ENCODE results near the gene IQCF2. TPM values are rescaled to one million over a fixed set of nuclear protein-coding genes. Genes with fewer than 3 reads are reported as not detected.

Gene IQCF2
- total RNA-seq = not detected

GRCh38 chr3:51860703-51861665 lies at the start of gene IQCF2:
TSS of gene IQCF2 (plus strand) at chr3:51861615. CDS start at chr3:51861667, 52 bp downstream.
- no peak within 1 kb of the TSS for H3K4me3 ChIP-seq
- H3K4me1 ChIP-seq (replicated peaks) = no peaks in the 10 kb centered on the region
- TF ChIP-seq CTCF (IDR thresholded peaks at IDR 0.05) (no peak), POLR2AphosphoS5 (IDR thresholded peaks at IDR 0.05) (no peak), POLR2A (IDR thresholded peaks at IDR 0.05) (no peak)
- no peak within 1 kb of the TSS for H3K27ac ChIP-seq
- no peaks in the 10 kb centered on the region for H3K9me3 ChIP-seq
- intact Hi-C loops (cut with DNase I) = no loop called here
- no peaks in the 10 kb centered on the region for H3K36me3 ChIP-seq
- no peak for DNase-seq (ENCODE audit: low spot score)
- H3K27me3 ChIP-seq (replicated peaks; ENCODE audit: insufficient read depth) = no peaks in the 10 kb centered on the region
- WGBS = 84% methylated on average over 6 of the region's 7 CpGs

GRCh38 chr3:51813539-51813938 lies 47.9 kb upstream of the IQCF2 start:
- WGBS = 57% methylated on average over 6 of the region's 6 CpGs

DNA sequence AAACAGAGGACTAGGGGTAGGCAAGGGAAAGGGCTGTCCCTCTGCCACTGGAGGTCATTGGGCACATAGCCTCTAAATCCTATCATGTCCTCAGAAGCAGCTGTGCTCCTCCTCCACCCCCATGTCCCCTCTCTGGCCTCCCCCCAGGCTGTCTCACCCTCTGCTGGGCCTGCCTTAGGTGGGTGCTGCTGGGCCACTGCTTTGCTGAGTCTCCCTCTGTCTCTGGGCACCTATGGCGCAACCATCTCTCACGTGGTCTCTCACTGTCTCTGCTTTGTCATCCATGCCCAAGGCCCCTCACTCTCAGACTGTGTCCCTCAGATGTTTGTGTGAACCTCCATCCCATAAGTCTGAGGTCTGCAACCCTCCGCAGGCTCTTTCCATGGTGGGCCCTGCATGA lies 47.4 kb upstream of the IQCF2 start:
- WGBS = 91% methylated on average over 3 of the region's 3 CpGs
- intact Hi-C loops (cut with DNase I) = no loop called here
- TF ChIP-seq CTCF (IDR thresholded peaks at IDR 0.05) = no peak
- TF ChIP-seq POLR2AphosphoS5 (IDR thresholded peaks at IDR 0.05) = no peak
- no peak for TF ChIP-seq POLR2A (IDR thresholded peaks at IDR 0.05)
- no peak overlapping the region for H3K4me3 ChIP-seq
- H3K36me3 ChIP-seq = no peaks in the 10 kb centered on the region
- H3K9me3 ChIP-seq = no peaks in the 10 kb centered on the region
- H3K4me1 ChIP-seq (replicated peaks) = no peaks in the 10 kb centered on the region
- no peak for DNase-seq (ENCODE audit: low spot score)
- no peak overlapping the region for H3K27ac ChIP-seq
- no peaks in the 10 kb centered on the region for H3K27me3 ChIP-seq (replicated peaks; ENCODE audit: insufficient read depth)

More at GRCh38 chr3:51813539-51813938, 47.9 kb upstream of the IQCF2 start:
- intact Hi-C loops (cut with DNase I) = no loop called here
- Histone ChIP-seq H3K27ac (no peak overlapping the region), H3K9me3 (no peaks in the 10 kb centered on the region), H3K4me3 (no peak overlapping the region), H3K4me1 (replicated peaks) (no peaks in the 10 kb centered on the region), H3K36me3 (no peaks in the 10 kb centered on the region), H3K27me3 (replicated peaks; ENCODE audit: insufficient read depth) (no peaks in the 10 kb centered on the region)
- no peak for DNase-seq (ENCODE audit: low spot score)
- TF ChIP-seq POLR2AphosphoS5 (IDR thresholded peaks at IDR 0.05) = no peak
- no peak for TF ChIP-seq CTCF (IDR thresholded peaks at IDR 0.05)
- no peak for TF ChIP-seq POLR2A (IDR thresholded peaks at IDR 0.05)

DNA sequence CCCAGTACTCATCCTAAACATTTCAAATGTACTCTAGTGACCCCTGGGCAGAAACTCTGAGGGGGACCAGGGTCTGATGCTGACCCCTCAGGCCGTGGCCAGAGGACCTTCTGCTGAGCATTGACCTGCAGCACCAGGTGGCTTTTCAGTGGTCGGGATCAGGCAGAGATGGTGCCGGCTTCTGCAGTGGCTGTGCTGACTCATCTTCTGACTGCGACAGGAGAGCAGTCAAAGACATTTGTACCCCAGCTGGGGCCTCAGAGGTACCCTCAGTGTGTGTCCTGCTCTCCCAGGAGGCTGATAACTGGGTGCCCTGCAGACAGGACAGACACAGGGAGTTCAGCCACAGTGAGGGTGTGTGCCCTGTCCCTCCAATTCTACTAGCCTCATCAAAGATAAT lies 45.8 kb upstream of the IQCF2 start:
- TF ChIP-seq POLR2A (IDR thresholded peaks at IDR 0.05) (no peak), POLR2AphosphoS5 (IDR thresholded peaks at IDR 0.05) (no peak), CTCF (IDR thresholded peaks at IDR 0.05) (no peak)
- Histone ChIP-seq H3K4me1 (replicated peaks) (no peaks in the 10 kb centered on the region), H3K36me3 (no peaks in the 10 kb centered on the region), H3K9me3 (no peaks in the 10 kb centered on the region), H3K4me3 (no peak overlapping the region), H3K27me3 (replicated peaks; ENCODE audit: insufficient read depth) (no peaks in the 10 kb centered on the region), H3K27ac (no peak overlapping the region)
- WGBS = 69% methylated on average over 4 of the region's 4 CpGs
- intact Hi-C loops (cut with DNase I) = no loop called here
- DNase-seq (ENCODE audit: low spot score) = no peak

DNA sequence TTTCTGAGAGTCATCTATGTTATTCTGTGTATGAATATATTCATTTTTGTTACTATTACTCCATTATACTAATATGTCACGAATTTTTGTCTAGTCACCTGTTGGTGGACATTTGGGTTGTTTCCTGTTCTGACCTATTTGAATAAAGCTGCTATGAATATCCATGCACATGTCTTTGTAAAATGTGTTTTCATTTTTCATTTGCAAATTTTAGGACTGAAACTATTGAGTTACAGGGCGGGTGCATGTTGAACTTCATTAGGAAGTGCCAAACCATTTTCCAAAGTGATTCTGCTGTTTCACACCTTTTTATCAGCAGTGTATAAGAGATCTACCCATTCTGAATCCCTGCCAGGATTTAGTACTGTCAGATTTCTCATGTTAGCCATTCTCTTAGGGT lies 44.7 kb upstream of the IQCF2 start:
- TF ChIP-seq POLR2AphosphoS5 (IDR thresholded peaks at IDR 0.05) (no peak), POLR2A (IDR thresholded peaks at IDR 0.05) (no peak), CTCF (IDR thresholded peaks at IDR 0.05) (no peak)
- DNase-seq (ENCODE audit: low spot score) = no peak
- intact Hi-C loops (cut with DNase I) = no loop called here
- Histone ChIP-seq H3K27me3 (replicated peaks; ENCODE audit: insufficient read depth) (no peaks in the 10 kb centered on the region), H3K27ac (no peak overlapping the region), H3K4me1 (replicated peaks) (no peaks in the 10 kb centered on the region), H3K9me3 (no peaks in the 10 kb centered on the region), H3K4me3 (no peak overlapping the region), H3K36me3 (no peaks in the 10 kb centered on the region)
- WGBS = 85% methylated on average over 2 of the region's 2 CpGs
